Suprapubic skin (tissue), 4 donors: ENCODE results near the gene GLE1. TPM values are rescaled to one million over a fixed set of nuclear protein-coding genes. Genes with fewer than 3 reads are reported as not detected.

Source experiments
- DNase-seq, 2 donors: peaks; one replicate each; pipeline ENCODE4 v3.0.0-alpha.2; 2019; ENCODE audit warnings: low spot score in 2 of 2
- H3K27ac ChIP-seq: fragments of 200-600 bp; sonication (generic); one replicate; pipeline ENCODE4 v1.5.1; 2019
- H3K27me3 ChIP-seq: fragments of 200-600 bp; sonication (generic); one replicate; pipeline ENCODE4 v1.5.1; 2019
- H3K36me3 ChIP-seq: fragments of 200-600 bp; sonication (generic); one replicate; pipeline ENCODE4 v1.5.1; 2019
- H3K4me1 ChIP-seq: fragments of 200-600 bp; sonication (generic); one replicate; pipeline ENCODE4 v1.5.1; 2019
- H3K4me3 ChIP-seq: fragments of 200-600 bp; sonication (generic); one replicate; pipeline ENCODE4 v1.5.1; 2019; ENCODE audit warnings: mild to moderate bottlenecking
- H3K9me3 ChIP-seq: fragments of 200-600 bp; sonication (generic); one replicate; pipeline ENCODE4 v1.5.1; 2019
- CTCF ChIP-seq, 2 donors: fragments of 200-600 bp in 1 of 2; fragments of 450-650 bp in 1 of 2; sonication (generic) in 1 of 2; IDR thresholded peaks; one replicate each; pipeline ENCODE4 v1.5.1; 2016 to 2019; ENCODE audit warnings: antibody characterized with exemption in 2 of 2, mild to moderate bottlenecking in 1 of 2, moderate library complexity in 1 of 2
- EP300 ChIP-seq: sonication (generic); formaldehyde crosslinking; IDR thresholded peaks from one replicate; pipeline ENCODE4 v1.6.1; 2017; ENCODE audit warnings: antibody characterized with exemption
- POLR2A ChIP-seq, 2 donors: fragments of 450-650 bp; IDR thresholded peaks; one replicate each; pipeline ENCODE4 v1.6.1; 2017; ENCODE audit warnings: antibody characterized with exemption in 2 of 2, mild to moderate bottlenecking in 2 of 2, moderate library complexity in 2 of 2
- POLR2AphosphoS5 ChIP-seq, 3 donors: sonication (generic); formaldehyde crosslinking; IDR thresholded peaks; one replicate each; pipeline ENCODE4 v1.6.1; 2017; ENCODE audit warnings: antibody characterized with exemption in 3 of 3
- WGBS: methylation state at CpG from one replicate; pipeline ENCODE4 v1.1.5; 2018; 5-methylcytosine and 5-hydroxymethylcytosine counted together
- total RNA-seq, 4 donors: library from RNA; depleted of rRNA; stranded (reverse); fragments of >200 nt; gene quantifications; one replicate each; pipeline ENCODE4 v1.1.0, GENCODE V29; 2016

Gene GLE1
- total RNA-seq, 4 donors from 2014 or later = 27.5 to 39.6 (median 28.5) TPM

GRCh38 chr9:128556276-128556675 is 51.8 kb downstream of the GLE1 start:
- no peak for TF ChIP-seq EP300
- no peak for TF ChIP-seq POLR2A (IDR thresholded peaks at IDR 0.05)
- TF ChIP-seq POLR2AphosphoS5 (IDR thresholded peaks at IDR 0.05) = no peak
- no peaks in the 10 kb centered on the region for H3K9me3 ChIP-seq
- peaks cover 67% of the 10 kb centered on the region for H3K4me1 ChIP-seq
- no peaks in the 10 kb centered on the region for H3K27me3 ChIP-seq
- no peak overlapping the region for H3K4me3 ChIP-seq
- no peaks in the 10 kb centered on the region for H3K36me3 ChIP-seq
- no peak for DNase-seq
- WGBS = 63% methylated on average over 2 of the region's 2 CpGs
- H3K27ac ChIP-seq = no peak overlapping the region

GRCh38 chr9:128556926-128557634 is 52.6 kb downstream of the GLE1 start:
- H3K27ac ChIP-seq = no peak overlapping the region
- 72% methylated on average over 5 of the region's 5 CpGs for WGBS
- peaks cover 59% of the 10 kb centered on the region for H3K4me1 ChIP-seq
- DNase-seq = no peak
- no peak overlapping the region for H3K4me3 ChIP-seq
- TF ChIP-seq POLR2A (IDR thresholded peaks at IDR 0.05) = no peak
- no peak for TF ChIP-seq POLR2AphosphoS5 (IDR thresholded peaks at IDR 0.05)
- TF ChIP-seq CTCF (IDR thresholded peaks at IDR 0.05) = no peak
- no peak for TF ChIP-seq EP300
- H3K27me3 ChIP-seq = no peaks in the 10 kb centered on the region
- H3K36me3 ChIP-seq = peaks cover 2% of the 10 kb centered on the region
- no peaks in the 10 kb centered on the region for H3K9me3 ChIP-seq

GRCh38 chr9:128558431-128559310 is 54.2 kb downstream of the GLE1 start:
- peaks cover 53% of the 10 kb centered on the region for H3K4me1 ChIP-seq
- TF ChIP-seq CTCF (IDR thresholded peaks at IDR 0.05) = no peak
- TF ChIP-seq POLR2A (IDR thresholded peaks at IDR 0.05) = no peak
- no peak for TF ChIP-seq EP300
- no peak for TF ChIP-seq POLR2AphosphoS5 (IDR thresholded peaks at IDR 0.05)
- WGBS = 1% methylated on average over 12 of the region's 12 CpGs
- no peaks in the 10 kb centered on the region for H3K27me3 ChIP-seq
- DNase-seq = peak; percentile 86 to 88
- no peaks in the 10 kb centered on the region for H3K9me3 ChIP-seq
- H3K4me3 ChIP-seq = no peak overlapping the region
- peak overlapping the region; percentile 68 for H3K27ac ChIP-seq
- peaks cover 5% of the 10 kb centered on the region for H3K36me3 ChIP-seq

- H3K9me3 ChIP-seq = no peaks in the 10 kb centered on the region
- peaks cover 43% of the 10 kb centered on the region for H3K36me3 ChIP-seq
- WGBS = 73% methylated on average over 4 of the region's 4 CpGs
- TF ChIP-seq EP300 (no peak), POLR2A (IDR thresholded peaks at IDR 0.05) (no peak), CTCF (IDR thresholded peaks at IDR 0.05) (no peak), POLR2AphosphoS5 (IDR thresholded peaks at IDR 0.05) (no peak)
- peaks cover 4% of the 10 kb centered on the region for H3K4me1 ChIP-seq
- no peak for DNase-seq
- no peak overlapping the region for H3K4me3 ChIP-seq
- no peaks in the 10 kb centered on the region for H3K27me3 ChIP-seq
- H3K27ac ChIP-seq = no peak overlapping the region
These were observed 61.1 kb downstream of the GLE1 start for GRCh38 chr9:128565578-128565977.

GRCh38 chr9:128568470-128569078 is 64.1 kb downstream of the GLE1 start:
- Histone ChIP-seq H3K27me3 (no peaks in the 10 kb centered on the region), H3K4me1 (peaks cover 4% of the 10 kb centered on the region), H3K27ac (no peak overlapping the region), H3K36me3 (peaks cover 65% of the 10 kb centered on the region), H3K4me3 (no peak overlapping the region), H3K9me3 (no peaks in the 10 kb centered on the region)
- DNase-seq = no peak
- TF ChIP-seq CTCF (IDR thresholded peaks at IDR 0.05) (no peak), EP300 (no peak), POLR2A (IDR thresholded peaks at IDR 0.05) (no peak), POLR2AphosphoS5 (IDR thresholded peaks at IDR 0.05) (no peak)
- 65% methylated on average over 8 of the region's 8 CpGs for WGBS
